ENCODE results near the gene FLVCR2. TPM values are rescaled to one million over a fixed set of nuclear protein-coding genes. Genes with fewer than 3 reads are reported as not detected.

FLVCR2 gene
- total RNA-seq, 1 donor from 2014 or later, result 3.7 TPM

DNA sequence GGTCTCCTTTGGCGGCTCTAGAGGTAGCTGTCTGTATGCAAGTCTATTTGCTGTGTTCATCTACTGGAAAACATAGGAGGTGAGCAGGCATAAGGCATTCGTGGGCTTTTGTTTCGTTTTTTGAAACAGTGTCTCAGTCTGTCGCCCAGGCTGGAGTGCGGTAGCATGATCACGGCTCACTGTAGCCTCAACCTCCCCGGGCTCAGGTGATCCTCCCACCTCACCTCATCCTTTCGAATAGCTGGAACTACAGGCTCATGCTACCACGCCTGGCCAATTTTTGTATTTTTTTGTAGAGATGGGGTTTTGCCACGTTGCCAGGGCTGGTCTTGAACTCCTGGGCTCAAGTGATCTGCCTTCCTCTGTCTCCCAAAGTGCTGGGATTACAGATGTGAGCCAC is 27.5 kb downstream of the FLVCR2 start:
- H3K36me3 ChIP-seq, result no peaks in the 10 kb centered on the region
- H3K9me3 ChIP-seq, result no peaks in the 10 kb centered on the region
- H3K4me3 ChIP-seq, result no peak overlapping the region
- intact Hi-C loops (cut with DNase I), result no loop called here
- no peaks in the 10 kb centered on the region for H3K27me3 ChIP-seq
- TF ChIP-seq POLR2AphosphoS5 (IDR thresholded peaks at IDR 0.05; ENCODE audit: insufficient read depth in 1 of 2, low read depth in 1 of 2) (no peak), POLR2A (IDR thresholded peaks at IDR 0.05) (no peak)
- TF ChIP-seq, protein P1, sequence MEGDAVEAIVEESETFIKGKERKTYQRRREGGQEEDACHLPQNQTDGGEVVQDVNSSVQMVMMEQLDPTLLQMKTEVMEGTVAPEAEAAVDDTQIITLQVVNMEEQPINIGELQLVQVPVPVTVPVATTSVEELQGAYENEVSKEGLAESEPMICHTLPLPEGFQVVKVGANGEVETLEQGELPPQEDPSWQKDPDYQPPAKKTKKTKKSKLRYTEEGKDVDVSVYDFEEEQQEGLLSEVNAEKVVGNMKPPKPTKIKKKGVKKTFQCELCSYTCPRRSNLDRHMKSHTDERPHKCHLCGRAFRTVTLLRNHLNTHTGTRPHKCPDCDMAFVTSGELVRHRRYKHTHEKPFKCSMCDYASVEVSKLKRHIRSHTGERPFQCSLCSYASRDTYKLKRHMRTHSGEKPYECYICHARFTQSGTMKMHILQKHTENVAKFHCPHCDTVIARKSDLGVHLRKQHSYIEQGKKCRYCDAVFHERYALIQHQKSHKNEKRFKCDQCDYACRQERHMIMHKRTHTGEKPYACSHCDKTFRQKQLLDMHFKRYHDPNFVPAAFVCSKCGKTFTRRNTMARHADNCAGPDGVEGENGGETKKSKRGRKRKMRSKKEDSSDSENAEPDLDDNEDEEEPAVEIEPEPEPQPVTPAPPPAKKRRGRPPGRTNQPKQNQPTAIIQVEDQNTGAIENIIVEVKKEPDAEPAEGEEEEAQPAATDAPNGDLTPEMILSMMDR (IDR thresholded peaks at IDR 0.05), result no peak
- DNase-seq (ENCODE audit: extremely low spot score in 2 of 2), result no peak
- H3K27ac ChIP-seq, result no peak overlapping the region
- peaks cover 16% of the 10 kb centered on the region for H3K4me1 ChIP-seq

GRCh38 chr14:75607044-75607443 is 28.6 kb downstream of the FLVCR2 start:
- H3K27me3 ChIP-seq, result no peaks in the 10 kb centered on the region
- TF ChIP-seq POLR2AphosphoS5 (IDR thresholded peaks at IDR 0.05; ENCODE audit: insufficient read depth in 1 of 2, low read depth in 1 of 2) (no peak), POLR2A (IDR thresholded peaks at IDR 0.05) (no peak)
- TF ChIP-seq, protein P1 (IDR thresholded peaks at IDR 0.05), result no peak
- no peak for DNase-seq (ENCODE audit: extremely low spot score in 2 of 2)
- no peaks in the 10 kb centered on the region for H3K9me3 ChIP-seq
- H3K36me3 ChIP-seq, result no peaks in the 10 kb centered on the region
- intact Hi-C loops (cut with DNase I), result no loop called here
- H3K27ac ChIP-seq, result no peak overlapping the region
- peaks cover 16% of the 10 kb centered on the region for H3K4me1 ChIP-seq
- no peak overlapping the region for H3K4me3 ChIP-seq

- Histone ChIP-seq H3K9me3 (no peaks in the 10 kb centered on the region), H3K27ac (no peak overlapping the region), H3K4me3 (no peak overlapping the region), H3K4me1 (peaks cover 16% of the 10 kb centered on the region), H3K36me3 (no peaks in the 10 kb centered on the region), H3K27me3 (no peaks in the 10 kb centered on the region)
- intact Hi-C loops (cut with DNase I), result no loop called here
- TF ChIP-seq POLR2A (IDR thresholded peaks at IDR 0.05) (no peak), POLR2AphosphoS5 (IDR thresholded peaks at IDR 0.05; ENCODE audit: insufficient read depth in 1 of 2, low read depth in 1 of 2) (no peak)
- TF ChIP-seq, protein P1 (IDR thresholded peaks at IDR 0.05), result no peak
- no peak for DNase-seq (ENCODE audit: extremely low spot score in 2 of 2)
These were observed 29.6 kb downstream of the FLVCR2 start for GRCh38 chr14:75607842-75608640.

GRCh38 chr14:75609116-75609515 is 30.7 kb downstream of the FLVCR2 start:
- no peak for TF ChIP-seq POLR2AphosphoS5 (IDR thresholded peaks at IDR 0.05; ENCODE audit: insufficient read depth in 1 of 2, low read depth in 1 of 2)
- TF ChIP-seq POLR2A (IDR thresholded peaks at IDR 0.05), result no peak
- no peaks in the 10 kb centered on the region for H3K36me3 ChIP-seq
- H3K9me3 ChIP-seq, result no peaks in the 10 kb centered on the region
- intact Hi-C loops (cut with DNase I), result no loop called here
- H3K4me1 ChIP-seq, result peaks cover 16% of the 10 kb centered on the region
- DNase-seq (ENCODE audit: extremely low spot score in 2 of 2), result no peak
- H3K4me3 ChIP-seq, result no peak overlapping the region
- H3K27ac ChIP-seq, result no peak overlapping the region
- H3K27me3 ChIP-seq, result no peaks in the 10 kb centered on the region

- Histone ChIP-seq H3K9me3 (no peaks in the 10 kb centered on the region), H3K4me3 (no peak overlapping the region), H3K27me3 (no peaks in the 10 kb centered on the region), H3K4me1 (peaks cover 16% of the 10 kb centered on the region), H3K36me3 (no peaks in the 10 kb centered on the region), H3K27ac (no peak overlapping the region)
- TF ChIP-seq, protein P1 (IDR thresholded peaks at IDR 0.05), result no peak
- TF ChIP-seq POLR2A (IDR thresholded peaks at IDR 0.05) (no peak), POLR2AphosphoS5 (IDR thresholded peaks at IDR 0.05; ENCODE audit: insufficient read depth in 1 of 2, low read depth in 1 of 2) (no peak)
- intact Hi-C loops (cut with DNase I), result no loop called here
- no peak for DNase-seq (ENCODE audit: extremely low spot score in 2 of 2)
These were observed 31.4 kb downstream of the FLVCR2 start for GRCh38 chr14:75609606-75610475.

Measured in vagina (tissue), 2 donors.